Activated CD8-positive, alpha-beta memory T cell treated with anti-CD3 and anti-CD28 coated beads for 36 hours (primary cell): ENCODE results near the gene KAT7. TPM values are rescaled to one million over a fixed set of nuclear protein-coding genes. Genes with fewer than 3 reads are reported as not detected.

Source experiments
- CTCF ChIA-PET: fragments of 350-600 bp; sonication (Branson Sonifier 250); formaldehyde crosslinking; loops from one replicate; lab custom pipeline; 2021; ENCODE audit warnings: antibody characterized with exemption; lab: Charles Lee
- POLR2A ChIA-PET: fragments of 350-600 bp; sonication (Branson Sonifier 250); formaldehyde crosslinking; loops from one replicate; lab custom pipeline; 2021; ENCODE audit warnings: antibody characterized with exemption; lab: Charles Lee
- total RNA-seq, 2 experiments: library from RNA; stranded (reverse); gene quantifications; one replicate each; pipeline ENCODE4 v1.2.3, GENCODE V29; 2021

Gene KAT7
- total RNA-seq, 2 experiments from 2014 or later, result 60.5 to 61.2 TPM

- ChIA-PET CTCF (interaction anchor here (1.0 to 1.5 kb wide), 2 partner anchors 82 to 127 kb away, joined by 3 to 5 read pairs; no protein-coding TSS in a partner anchor), POLR2A (no interaction called here)
These were observed 82.7 kb downstream of the KAT7 start for GRCh38 chr17:49871211-49871610.

- POLR2A ChIA-PET, result no interaction called here
- CTCF ChIA-PET, result interaction anchor here (0.6 to 1.5 kb wide), 3 partner anchors 11 to 427 kb away, joined by 4 to 9 read pairs (median 4); no protein-coding TSS in a partner anchor
These were observed 84.4 kb downstream of the KAT7 start for GRCh38 chr17:49872754-49873377.

- ChIA-PET POLR2A (no interaction called here), CTCF (interaction anchor here (0.5 to 1.5 kb wide), 3 partner anchors 12 to 176 kb away, joined by 3 to 9 read pairs (median 4); no protein-coding TSS in a partner anchor)
These were observed 85.0 kb downstream of the KAT7 start for GRCh38 chr17:49873466-49873865.

GRCh38 chr17:49873926-49874325 lies 85.4 kb downstream of the KAT7 start:
- POLR2A ChIA-PET, result no interaction called here
- CTCF ChIA-PET, result interaction anchor here (0.5 to 1.5 kb wide), 4 partner anchors 12 to 177 kb away, joined by 3 to 9 read pairs (median 4); no protein-coding TSS in a partner anchor

GRCh38 chr17:49874911-49875310 lies 86.4 kb downstream of the KAT7 start:
- CTCF ChIA-PET, result interaction anchor here (0.7 to 2.9 kb wide), 2 partner anchors 122 to 123 kb away, joined by 3 to 10 read pairs; no protein-coding TSS in a partner anchor
- POLR2A ChIA-PET, result no interaction called here

GRCh38 chr17:49875685-49876084 lies 87.2 kb downstream of the KAT7 start:
- POLR2A ChIA-PET, result no interaction called here
- CTCF ChIA-PET, result interaction anchor here (1.8 to 2.9 kb wide), 2 partner anchors 121 to 122 kb away, joined by 8 to 10 read pairs; no protein-coding TSS in a partner anchor

GRCh38 chr17:49878931-49879904 lies 90.7 kb downstream of the KAT7 start:
- ChIA-PET POLR2A (no interaction called here), CTCF (interaction anchor here (1.0 to 2.4 kb wide), 5 partner anchors 11 to 118 kb away, joined by 3 to 39 read pairs (median 4); partner anchors contain the start of gene DLX3)

GRCh38 chr17:49880291-49881053 lies 92.0 kb downstream of the KAT7 start:
- ChIA-PET POLR2A (no interaction called here), CTCF (interaction anchor here (0.8 to 2.4 kb wide), 13 partner anchors 9 to 121 kb away, joined by 3 to 39 read pairs (median 4); partner anchors contain the start of gene DLX3)

GRCh38 chr17:49881054-49881402 lies 92.5 kb downstream of the KAT7 start:
- ChIA-PET POLR2A (no interaction called here), CTCF (interaction anchor here (1.1 to 2.4 kb wide), 7 partner anchors 9 to 117 kb away, joined by 3 to 39 read pairs (median 4); partner anchors contain the start of gene DLX3)

GRCh38 chr17:49882434-49882833 lies 94.0 kb downstream of the KAT7 start:
- CTCF ChIA-PET, result interaction anchor here (1.0 to 2.1 kb wide), 2 partner anchors 22 to 115 kb away, joined by 3 to 10 read pairs; no protein-coding TSS in a partner anchor
- POLR2A ChIA-PET, result no interaction called here

Other genes with a start within 250 kb of the KAT7 start
- gene NXPH3, start 212.8 kb upstream of the KAT7 start, total RNA-seq, result under 1 TPM; 0.17 to 0.21 TPM
- 10 to 100 TPM; 65.2 to 77.4 TPM for gene SPOP, start 110.6 kb upstream of the KAT7 start, total RNA-seq
- gene SLC35B1, start 80.7 kb upstream of the KAT7 start, total RNA-seq, result 10 to 100 TPM; 74.7 to 79.0 TPM
- 10 to 100 TPM; 16.4 to 17.7 TPM for gene FAM117A, start 24.6 kb upstream of the KAT7 start, total RNA-seq
- gene TAC4, start 59.4 kb downstream of the KAT7 start, total RNA-seq, result not detected
- under 1 TPM; 0.67 to 0.97 TPM for gene DLX4, start 180.5 kb downstream of the KAT7 start, total RNA-seq
- under 1 TPM; 0.08 to 0.13 TPM for gene DLX3, start 206.5 kb downstream of the KAT7 start, total RNA-seq